ENCODE data around the gene KCNH8.

GRCh38 chr3:19232566-19232965 is 84.3 kb downstream of the KCNH8 start:
- TF ChIP-seq ZNF592 (IDR thresholded peaks at IDR 0.05) (no peak), MAX (IDR thresholded peaks at IDR 0.05; ENCODE audit: low read depth, low read length) (no peak), ZBTB33 (IDR thresholded peaks at IDR 0.05) (no peak), CTCF (IDR thresholded peaks at IDR 0.05 in 2 of 3, conservative IDR thresholded peaks at IDR 0.05 in 1 of 3; ENCODE audit: control insufficient read depth in 2 of 3, extremely low read depth in 1 of 3, insufficient read depth in 1 of 3, low read depth in 3 of 3, low read length in 3 of 3) (no peak)
